Measurements from ENCODE around the gene TMED6.

- no peak for TF ChIP-seq POLR2AphosphoS5 (IDR thresholded peaks at IDR 0.05)
- TF ChIP-seq POLR2A (IDR thresholded peaks at IDR 0.05; ENCODE audit: low read depth) = no peak
These were observed 30.5 kb downstream of the TMED6 start for GRCh38 chr16:69321080-69321479.
